ENCODE results near the gene UBB. TPM values are rescaled to one million over a fixed set of nuclear protein-coding genes. Genes with fewer than 3 reads are reported as not detected.

The UBB gene
- total RNA-seq, 1 donor from 2014 or later, result 1,410 TPM

DNA sequence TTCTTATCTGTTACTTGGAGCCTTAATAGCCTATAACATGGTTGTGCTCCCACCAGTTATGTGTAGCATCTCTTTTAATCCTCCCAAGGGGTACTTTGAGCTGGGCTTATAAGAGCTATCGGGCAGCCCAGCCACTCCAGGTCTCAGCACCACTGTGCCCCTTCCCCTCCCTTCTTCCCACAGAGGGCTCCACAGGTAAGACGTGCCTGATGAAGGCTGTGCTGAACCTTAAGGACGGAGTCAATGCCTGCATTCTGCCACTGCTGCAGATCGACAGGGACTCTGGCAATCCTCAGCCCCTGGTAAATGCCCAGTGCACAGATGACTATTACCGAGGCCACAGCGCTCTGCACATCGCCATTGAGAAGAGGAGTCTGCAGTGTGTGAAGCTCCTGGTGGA, 41.5 kb downstream of the UBB start:
- intact Hi-C loops (cut with DNase I), result no loop called here
- Histone ChIP-seq H3K27ac (no peak overlapping the region), H3K4me3 (no peak overlapping the region), H3K36me3 (peaks cover 57% of the 10 kb centered on the region), H3K27me3 (no peaks in the 10 kb centered on the region), H3K9me3 (no peaks in the 10 kb centered on the region), H3K4me1 (peaks cover 32% of the 10 kb centered on the region)
- no peak for DNase-seq
- ATAC-seq, result no peak
- no peak for TF ChIP-seq CTCF (IDR thresholded peaks at IDR 0.05)

- no peak for TF ChIP-seq CTCF (IDR thresholded peaks at IDR 0.05)
- no peak for ATAC-seq
- no peak for DNase-seq
- Histone ChIP-seq H3K27ac (no peak overlapping the region), H3K36me3 (peaks cover 54% of the 10 kb centered on the region), H3K9me3 (no peaks in the 10 kb centered on the region), H3K4me1 (peaks cover 22% of the 10 kb centered on the region), H3K4me3 (no peak overlapping the region), H3K27me3 (no peaks in the 10 kb centered on the region)
- intact Hi-C loops (cut with DNase I), result no loop called here
Measured at GRCh38 chr17:16423226-16423872, 42.5 kb downstream of the UBB start.

- DNase-seq (no peak), ATAC-seq (no peak)
- Histone ChIP-seq H3K4me1 (peaks cover 4% of the 10 kb centered on the region), H3K27ac (no peak overlapping the region), H3K4me3 (no peak overlapping the region), H3K27me3 (no peaks in the 10 kb centered on the region), H3K9me3 (no peaks in the 10 kb centered on the region), H3K36me3 (peaks cover 52% of the 10 kb centered on the region)
- TF ChIP-seq CTCF (IDR thresholded peaks at IDR 0.05), result no peak
- intact Hi-C loops (cut with DNase I), result no loop called here
Measured at GRCh38 chr17:16425202-16425601, 44.3 kb downstream of the UBB start.

DNA sequence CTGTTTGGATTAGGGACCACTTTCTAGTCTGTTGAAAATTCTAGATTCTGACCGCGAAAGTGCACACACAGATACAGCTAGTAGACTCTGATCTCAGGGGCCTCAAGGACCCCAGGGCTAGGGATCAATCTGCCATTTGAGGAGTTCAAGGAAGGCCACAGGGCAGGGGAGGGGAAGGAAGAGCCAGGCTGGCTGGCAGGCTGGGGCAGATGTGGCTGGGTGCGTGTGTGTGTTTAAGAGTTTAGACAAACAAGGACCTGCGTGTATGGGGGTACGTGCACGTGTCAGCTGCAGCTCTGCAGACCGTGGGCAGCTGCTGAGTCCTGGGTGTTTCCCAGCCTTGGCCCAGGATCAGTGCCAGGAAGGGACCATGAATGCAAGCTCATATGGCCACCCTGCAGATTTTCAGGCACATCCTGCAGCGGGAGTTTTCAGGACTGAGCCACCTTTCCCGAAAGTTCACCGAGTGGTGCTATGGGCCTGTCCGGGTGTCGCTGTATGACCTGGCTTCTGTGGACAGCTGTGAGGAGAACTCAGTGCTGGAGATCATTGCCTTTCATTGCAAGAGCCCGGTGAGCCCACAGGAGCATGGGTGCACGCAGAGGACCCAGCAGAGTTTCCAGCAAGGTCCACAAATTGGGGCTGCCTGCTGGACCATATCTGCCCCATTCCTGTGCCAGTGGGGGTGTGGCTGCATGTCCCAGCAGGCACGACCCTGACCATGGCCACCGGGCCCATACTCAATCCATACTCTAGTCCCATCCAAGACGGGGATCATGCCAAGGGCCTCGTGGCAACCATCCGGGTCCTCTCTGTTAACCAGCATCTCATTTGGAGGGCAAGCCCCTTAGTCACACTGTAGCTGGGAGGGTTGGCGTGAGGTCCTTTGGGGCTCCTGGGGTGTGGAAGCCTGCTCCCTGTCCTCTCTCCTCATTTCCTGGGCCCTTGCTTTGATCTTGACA, 45.1 kb downstream of the UBB start:
- peaks cover 44% of the 10 kb centered on the region for H3K36me3 ChIP-seq
- no peak for TF ChIP-seq CTCF (IDR thresholded peaks at IDR 0.05)
- no peaks in the 10 kb centered on the region for H3K9me3 ChIP-seq
- intact Hi-C loops (cut with DNase I), result no loop called here
- H3K4me3 ChIP-seq, result no peak overlapping the region
- no peaks in the 10 kb centered on the region for H3K27me3 ChIP-seq
- no peak for ATAC-seq
- no peak overlapping the region for H3K27ac ChIP-seq
- H3K4me1 ChIP-seq, result no peaks in the 10 kb centered on the region
- no peak for DNase-seq

GRCh38 chr17:16427020-16427419, 46.1 kb downstream of the UBB start:
- H3K36me3 ChIP-seq, result peaks cover 43% of the 10 kb centered on the region
- no peaks in the 10 kb centered on the region for H3K9me3 ChIP-seq
- ATAC-seq, result no peak
- no peak for TF ChIP-seq CTCF (IDR thresholded peaks at IDR 0.05)
- H3K27ac ChIP-seq, result no peak overlapping the region
- no peak for DNase-seq
- no peak overlapping the region for H3K4me3 ChIP-seq
- H3K4me1 ChIP-seq, result no peaks in the 10 kb centered on the region
- intact Hi-C loops (cut with DNase I), result no loop called here
- no peaks in the 10 kb centered on the region for H3K27me3 ChIP-seq
